ENCODE measurements around the gene LSAMP. TPM values are rescaled to one million over a fixed set of nuclear protein-coding genes. Genes with fewer than 3 reads are reported as not detected.

LSAMP gene
- total and polyA plus RNA-seq, 2 of the 13 experiments (the other 11 are each of a cell fraction or from before 2014, with no cell fraction given) = not detected

GRCh38 chr3:115758076-115758763 lies 687.1 kb downstream of the LSAMP start (continued):
- TF ChIP-seq IRF9 (CRISPR knock-in tag; IDR thresholded peaks at IDR 0.05; ENCODE audit: borderline replicate concordance) (no peak), ZGPAT (CRISPR knock-in tag; IDR thresholded peaks at IDR 0.05) (no peak), ZFP1 (CRISPR knock-in tag; IDR thresholded peaks at IDR 0.05) (peak; percentile 81; the same call in 1 of the 2 replicates), ARID3A (IDR thresholded peaks at IDR 0.05; ENCODE audit: low read depth, low read length) (peak; percentile 39; the same call in 1 of the 2 replicates), TRIM24 (CRISPR knock-in tag; IDR thresholded peaks at IDR 0.05) (no peak), ARID5B (CRISPR knock-in tag; IDR thresholded peaks at IDR 0.05) (peak; percentile 37; the same call in 1 of the 2 replicates), NR2F1 (CRISPR knock-in tag; IDR thresholded peaks at IDR 0.05) (no peak), ZBTB49 (CRISPR knock-in tag; IDR thresholded peaks at IDR 0.05; ENCODE audit: borderline replicate concordance) (no peak), FOXA1 (IDR thresholded peaks at IDR 0.05) (peak; percentile 15; the same call in 1 of the 2 replicates), FOXA1 (CRISPR knock-in tag; IDR thresholded peaks at IDR 0.05) (no peak), MXD4 (CRISPR knock-in tag; IDR thresholded peaks at IDR 0.05) (no peak)

All from HepG2 (cell line).